ENCODE results near the gene POLD2.

GRCh38 chr7:44124822-44125202, 1.5 kb upstream of the POLD2 start:
- TF ChIP-seq EZH2phosphoT487 (IDR thresholded peaks at IDR 0.05; ENCODE audit: borderline replicate concordance, low read length) = no peak
- TF ChIP-seq, protein P1, sequence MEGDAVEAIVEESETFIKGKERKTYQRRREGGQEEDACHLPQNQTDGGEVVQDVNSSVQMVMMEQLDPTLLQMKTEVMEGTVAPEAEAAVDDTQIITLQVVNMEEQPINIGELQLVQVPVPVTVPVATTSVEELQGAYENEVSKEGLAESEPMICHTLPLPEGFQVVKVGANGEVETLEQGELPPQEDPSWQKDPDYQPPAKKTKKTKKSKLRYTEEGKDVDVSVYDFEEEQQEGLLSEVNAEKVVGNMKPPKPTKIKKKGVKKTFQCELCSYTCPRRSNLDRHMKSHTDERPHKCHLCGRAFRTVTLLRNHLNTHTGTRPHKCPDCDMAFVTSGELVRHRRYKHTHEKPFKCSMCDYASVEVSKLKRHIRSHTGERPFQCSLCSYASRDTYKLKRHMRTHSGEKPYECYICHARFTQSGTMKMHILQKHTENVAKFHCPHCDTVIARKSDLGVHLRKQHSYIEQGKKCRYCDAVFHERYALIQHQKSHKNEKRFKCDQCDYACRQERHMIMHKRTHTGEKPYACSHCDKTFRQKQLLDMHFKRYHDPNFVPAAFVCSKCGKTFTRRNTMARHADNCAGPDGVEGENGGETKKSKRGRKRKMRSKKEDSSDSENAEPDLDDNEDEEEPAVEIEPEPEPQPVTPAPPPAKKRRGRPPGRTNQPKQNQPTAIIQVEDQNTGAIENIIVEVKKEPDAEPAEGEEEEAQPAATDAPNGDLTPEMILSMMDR (IDR thresholded peaks at IDR 0.05; ENCODE audit: low read depth, low read length, poor library complexity, severe bottlenecking) = no peak

Measured in DOHH2 (cell line).